Keratinocyte (primary cell): ENCODE data around the gene CHRNG.

Source experiments
- CTCF ChIP-seq, 3 experiments: IDR thresholded peaks in 1 of 3; conservative IDR thresholded peaks in 1 of 3; optimal IDR thresholded peaks in 1 of 3; 2 replicates in 2 of 3; 3 replicates in 1 of 3; pipeline versions ENCODE3 to v1.5.1; 2011; ENCODE audit warnings: low read length in 3 of 3, mild to moderate bottlenecking in 3 of 3, moderate library complexity in 2 of 3, control low read depth in 1 of 3, inconsistent platforms in 1 of 3; ENCODE audit not compliant: insufficient read depth in 2 of 3; ENCODE audit errors: extremely low read depth in 1 of 3
- EZH2 ChIP-seq: IDR thresholded peaks from one replicate; pipeline ENCODE4 v1.6.1; 2012; ENCODE audit warnings: inconsistent platforms, mild to moderate bottlenecking, low read length, moderate library complexity

- TF ChIP-seq CTCF (optimal IDR thresholded peaks at IDR 0.05 in 1 of 3, IDR thresholded peaks at IDR 0.05 in 1 of 3, conservative IDR thresholded peaks at IDR 0.05 in 1 of 3; ENCODE audit: extremely low read depth in 1 of 3, insufficient read depth in 2 of 3, low read length in 3 of 3), result no peak
- TF ChIP-seq EZH2, result no peak
These were observed 38.1 kb upstream of the CHRNG start for GRCh38 chr2:232501331-232501771.
